Brain microvascular endothelial cell (primary cell): ENCODE measurements around the gene TTC7B.

Source experiments
- DNase-seq: peaks from one replicate; pipeline ENCODE4 v3.0.0-alpha.2; 2020
- H3K27ac ChIP-seq: fragments of 250-450 bp; sonication (Bioruptor Pico); 2 replicates; pipeline ENCODE4 v1.5.1; 2020; ENCODE audit warnings: mild to moderate bottlenecking, moderate library complexity
- H3K27me3 ChIP-seq: fragments of 250-450 bp; sonication (Bioruptor Pico); replicated peaks from 2 replicates; pipeline ENCODE4 v1.5.1; 2020; ENCODE audit warnings: mild to moderate bottlenecking
- H3K36me3 ChIP-seq: fragments of 250-450 bp; sonication (Bioruptor Pico); replicated peaks from 2 replicates; pipeline ENCODE4 v1.5.1; 2020; ENCODE audit warnings: mild to moderate bottlenecking
- H3K4me3 ChIP-seq: 2 replicates; pipeline ENCODE4 v1.5.1; 2011; ENCODE audit warnings: low read depth, mild to moderate bottlenecking, control low read depth, low read length, moderate library complexity
- in situ Hi-C: cut with HindIII; loops from 2 replicates; pipeline ENCODE4 v1.10.0; 2017; ENCODE audit warnings: low sequenced_read_pairs, low pct_ligation_motif_present
- TF ChIP-seq, protein P1 (sequence below): IDR thresholded peaks from 2 replicates; pipeline ENCODE4 v1.5.1; 2011; ENCODE audit warnings: low read depth, mild to moderate bottlenecking, moderate library complexity, low read length, control low read depth, inconsistent platforms; ENCODE audit errors: missing control alignments

TTC7B gene

DNA sequence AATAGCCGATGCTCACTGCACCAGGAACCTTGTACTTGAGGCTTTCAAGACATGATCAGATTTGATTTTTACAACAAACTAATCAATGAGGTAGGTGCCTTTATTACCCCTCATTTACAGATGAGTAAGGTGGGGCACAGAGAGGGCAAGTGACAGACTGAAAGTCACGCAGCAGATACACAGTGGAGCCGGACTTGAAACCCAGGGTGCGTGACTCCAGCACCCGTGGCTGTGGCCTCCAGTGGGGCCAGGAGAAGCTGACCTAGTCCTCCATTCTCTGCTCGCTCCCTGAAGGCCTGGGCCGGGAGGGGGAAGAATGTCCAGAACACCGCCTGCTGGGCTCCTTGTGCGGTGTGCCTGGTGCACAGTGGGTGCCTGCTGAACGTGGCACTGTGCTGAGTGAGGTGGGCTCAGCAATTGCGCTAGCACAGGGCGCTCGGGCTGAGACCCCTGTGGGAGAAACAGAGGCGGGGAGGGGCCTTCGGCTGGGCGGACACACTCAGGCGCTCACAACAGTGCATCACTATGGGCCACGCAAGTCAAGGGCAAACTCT, 294.2 kb downstream of the TTC7B start:
- Histone ChIP-seq H3K4me3 (no peak overlapping the region), H3K36me3 (no peaks in the 10 kb centered on the region), H3K27ac (no peak overlapping the region), H3K27me3 (no peaks in the 10 kb centered on the region)
- in situ Hi-C loops, result no loop called here
- DNase-seq, result no peak
- TF ChIP-seq, protein P1, sequence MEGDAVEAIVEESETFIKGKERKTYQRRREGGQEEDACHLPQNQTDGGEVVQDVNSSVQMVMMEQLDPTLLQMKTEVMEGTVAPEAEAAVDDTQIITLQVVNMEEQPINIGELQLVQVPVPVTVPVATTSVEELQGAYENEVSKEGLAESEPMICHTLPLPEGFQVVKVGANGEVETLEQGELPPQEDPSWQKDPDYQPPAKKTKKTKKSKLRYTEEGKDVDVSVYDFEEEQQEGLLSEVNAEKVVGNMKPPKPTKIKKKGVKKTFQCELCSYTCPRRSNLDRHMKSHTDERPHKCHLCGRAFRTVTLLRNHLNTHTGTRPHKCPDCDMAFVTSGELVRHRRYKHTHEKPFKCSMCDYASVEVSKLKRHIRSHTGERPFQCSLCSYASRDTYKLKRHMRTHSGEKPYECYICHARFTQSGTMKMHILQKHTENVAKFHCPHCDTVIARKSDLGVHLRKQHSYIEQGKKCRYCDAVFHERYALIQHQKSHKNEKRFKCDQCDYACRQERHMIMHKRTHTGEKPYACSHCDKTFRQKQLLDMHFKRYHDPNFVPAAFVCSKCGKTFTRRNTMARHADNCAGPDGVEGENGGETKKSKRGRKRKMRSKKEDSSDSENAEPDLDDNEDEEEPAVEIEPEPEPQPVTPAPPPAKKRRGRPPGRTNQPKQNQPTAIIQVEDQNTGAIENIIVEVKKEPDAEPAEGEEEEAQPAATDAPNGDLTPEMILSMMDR, result no peak

DNA sequence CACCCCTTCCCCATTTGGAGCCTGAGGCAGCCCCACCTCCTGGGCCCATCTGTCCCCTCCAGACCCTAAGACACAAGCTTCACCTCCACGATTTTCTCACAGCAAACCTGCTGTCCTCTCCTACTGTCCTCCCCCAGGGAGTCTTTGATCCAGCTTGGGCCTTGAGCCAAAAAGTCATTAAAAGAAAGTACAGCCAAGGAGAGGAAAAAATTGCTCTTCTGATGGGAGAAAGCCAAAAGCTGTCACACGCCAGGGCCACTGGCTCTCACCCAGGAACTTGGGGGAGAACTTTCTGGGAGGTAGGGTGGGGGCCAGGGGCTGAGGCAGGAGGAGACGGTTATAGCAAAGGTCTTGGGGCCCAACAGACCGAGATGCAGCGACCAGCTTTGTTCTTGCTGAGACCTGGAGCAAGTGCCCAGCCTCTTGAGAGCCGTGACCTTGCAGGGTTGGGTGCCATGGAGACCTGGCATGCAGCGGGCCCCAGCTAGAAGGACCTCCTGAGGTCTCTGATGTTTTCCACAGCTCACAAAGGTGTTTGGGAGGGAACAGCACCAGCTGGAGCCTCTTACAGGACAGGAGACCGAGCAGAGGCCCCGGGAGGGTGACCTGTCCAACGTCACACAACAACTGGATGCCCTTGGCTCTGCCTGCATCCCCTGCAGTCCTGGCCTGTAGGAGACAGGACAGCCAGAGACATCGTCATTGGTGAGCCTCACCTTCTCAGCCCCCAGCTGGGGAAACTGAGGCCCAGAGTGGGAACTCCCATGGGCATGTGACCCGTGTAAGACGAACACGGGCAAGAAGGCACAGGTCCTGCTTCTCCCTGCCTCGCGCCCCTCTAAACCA, 294.9 kb downstream of the TTC7B start:
- in situ Hi-C loops, result no loop called here
- H3K4me3 ChIP-seq, result no peak overlapping the region
- no peak overlapping the region for H3K27ac ChIP-seq
- DNase-seq, result no peak
- H3K27me3 ChIP-seq, result no peaks in the 10 kb centered on the region
- TF ChIP-seq, protein P1, result no peak
- H3K36me3 ChIP-seq, result no peaks in the 10 kb centered on the region

DNA sequence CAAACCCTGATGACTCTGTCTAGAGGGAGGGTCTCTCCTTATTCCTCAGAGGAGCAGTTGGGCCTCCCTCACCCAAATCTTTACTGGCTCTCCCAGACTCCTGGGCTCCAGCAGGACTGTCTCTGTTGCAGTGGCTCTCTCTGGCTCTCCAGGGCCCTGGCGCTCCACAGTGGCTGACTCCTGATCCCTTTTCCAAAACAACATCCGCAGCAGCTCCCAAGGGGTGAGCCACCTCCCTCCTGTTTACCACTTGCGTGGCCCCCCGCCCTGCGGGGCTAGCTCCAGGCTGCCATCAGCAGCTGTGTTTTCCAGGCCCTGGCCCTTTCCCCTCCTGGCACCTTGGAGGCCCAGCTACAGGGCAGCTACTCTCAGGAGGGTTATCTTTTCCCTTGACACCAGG, 295.9 kb downstream of the TTC7B start:
- no peak overlapping the region for H3K4me3 ChIP-seq
- TF ChIP-seq, protein P1, result no peak
- in situ Hi-C loops, result no loop called here
- no peaks in the 10 kb centered on the region for H3K27me3 ChIP-seq
- H3K36me3 ChIP-seq, result no peaks in the 10 kb centered on the region
- DNase-seq, result no peak
- H3K27ac ChIP-seq, result no peak overlapping the region

GRCh38 chr14:90519262-90519920, 296.8 kb downstream of the TTC7B start:
- in situ Hi-C loops, result no loop called here
- no peaks in the 10 kb centered on the region for H3K27me3 ChIP-seq
- no peak for DNase-seq
- TF ChIP-seq, protein P1, result no peak
- no peaks in the 10 kb centered on the region for H3K36me3 ChIP-seq
- no peak overlapping the region for H3K4me3 ChIP-seq
- H3K27ac ChIP-seq, result no peak overlapping the region

- Histone ChIP-seq H3K36me3 (no peaks in the 10 kb centered on the region), H3K27ac (no peak overlapping the region), H3K4me3 (no peak overlapping the region), H3K27me3 (no peaks in the 10 kb centered on the region)
- DNase-seq, result no peak
- TF ChIP-seq, protein P1, result peak; percentile 74
- in situ Hi-C loops, result no loop called here
Observed at GRCh38 chr14:90518941-90519256, 297.3 kb downstream of the TTC7B start.
